Kidney (tissue), 14 donors: ENCODE results near the gene GPX3. TPM values are rescaled to one million over a fixed set of nuclear protein-coding genes. Genes with fewer than 3 reads are reported as not detected.

Experiments
- DNase-seq, 5 donors: peaks; one replicate each; pipeline ENCODE4 v3.0.0-alpha.2; 2013 to 2020
- FAIRE-seq: peaks from 2 replicates; lab custom pipeline; 2012; peaks lifted over from hg19 to GRCh38; lab: Jason Lieb, UNC
- H3K27ac ChIP-seq, 2 donors: one replicate each; pipeline ENCODE4 v1.7.0; 2013; ENCODE audit warnings: low read depth in 2 of 2, low read length in 2 of 2, inconsistent platforms in 1 of 2
- H3K27me3 ChIP-seq: one replicate; pipeline ENCODE4 v1.7.1; 2013; ENCODE audit warnings: low read length, inconsistent platforms; ENCODE audit not compliant: control insufficient read depth, insufficient read depth
- H3K36me3 ChIP-seq, 3 donors: one replicate each; pipeline versions ENCODE4 v1.7.0 to v1.7.1; 2013; ENCODE audit warnings: low read length in 3 of 3, control low read depth in 1 of 3, inconsistent platforms in 1 of 3; ENCODE audit not compliant: insufficient read depth in 3 of 3, control insufficient read depth in 2 of 3
- H3K4me1 ChIP-seq, 3 donors: one replicate each; pipeline versions ENCODE4 v1.7.0 to v1.7.1; 2013; ENCODE audit warnings: low read length in 3 of 3, inconsistent platforms in 1 of 3, low read depth in 1 of 3; ENCODE audit not compliant: control insufficient read depth in 2 of 3, insufficient read depth in 2 of 3
- H3K4me3 ChIP-seq, 3 donors: one replicate each; pipeline versions ENCODE4 v1.7.0 to v1.8.1; 2013; ENCODE audit warnings: low read length in 3 of 3, control low read depth in 1 of 3, inconsistent platforms in 1 of 3
- H3K9ac ChIP-seq, 3 donors: one replicate each; pipeline versions ENCODE4 v1.7.0 to v1.7.1; 2013; ENCODE audit warnings: low read length in 3 of 3, control low read depth in 1 of 3, inconsistent platforms in 1 of 3
- H3K9me3 ChIP-seq, 3 donors: one replicate each; pipeline versions ENCODE4 v1.7.0 to v1.7.1; 2013; ENCODE audit warnings: low read length in 3 of 3, control low read depth in 1 of 3, inconsistent platforms in 1 of 3; ENCODE audit not compliant: control insufficient read depth in 2 of 3, insufficient read depth in 1 of 3
- intact Hi-C: fragments of 100-400 bp; cut with DNase I; formaldehyde crosslinking; loops from one replicate; pipeline ENCODE4 v1.11.1; 2022
- polyA plus RNA-seq: library from polyadenylated mRNA; stranded (reverse); fragments of 350-450 nt; fragmentation: Illumina TruSeq; extraction: RNeasy Lipid Tissue Mini Kit (QIAGEN cat#74804); gene quantifications from one replicate; pipeline ENCODE4 v1.2.3, GENCODE V29; 2014; ENCODE audit warnings: low read depth, low replicate concordance; ENCODE audit not compliant: insufficient read depth
- total RNA-seq: library from RNA; stranded (reverse); fragmentation: NEBNext Ultra II Directional; extraction: Animal tissue kit (Norgen Biotek cat#: 25700); gene quantifications from one replicate; pipeline ENCODE4 v1.2.1, GENCODE V29; 2021
- TF ChIP-seq, protein P1 (sequence below): IDR thresholded peaks from 3 replicates; pipeline ENCODE4 v1.5.1; 2012; ENCODE audit warnings: mild to moderate bottlenecking, moderate library complexity, borderline replicate concordance; ENCODE audit not compliant: insufficient read depth; ENCODE audit errors: extremely low read depth
- donor health status: control.
- donor health status: control.
- donor health status: control.
- donor health status: control.
- donor health status: control.
- donor health status: DM: yes; HTN: yes; CAD: no.
- donor health status: Normal renal cell carcinoma (clear cell type).

The GPX3 gene
- total and polyA plus RNA-seq, 2 donors from 2014 or later: 1,327 to 27,893 TPM

DNA sequence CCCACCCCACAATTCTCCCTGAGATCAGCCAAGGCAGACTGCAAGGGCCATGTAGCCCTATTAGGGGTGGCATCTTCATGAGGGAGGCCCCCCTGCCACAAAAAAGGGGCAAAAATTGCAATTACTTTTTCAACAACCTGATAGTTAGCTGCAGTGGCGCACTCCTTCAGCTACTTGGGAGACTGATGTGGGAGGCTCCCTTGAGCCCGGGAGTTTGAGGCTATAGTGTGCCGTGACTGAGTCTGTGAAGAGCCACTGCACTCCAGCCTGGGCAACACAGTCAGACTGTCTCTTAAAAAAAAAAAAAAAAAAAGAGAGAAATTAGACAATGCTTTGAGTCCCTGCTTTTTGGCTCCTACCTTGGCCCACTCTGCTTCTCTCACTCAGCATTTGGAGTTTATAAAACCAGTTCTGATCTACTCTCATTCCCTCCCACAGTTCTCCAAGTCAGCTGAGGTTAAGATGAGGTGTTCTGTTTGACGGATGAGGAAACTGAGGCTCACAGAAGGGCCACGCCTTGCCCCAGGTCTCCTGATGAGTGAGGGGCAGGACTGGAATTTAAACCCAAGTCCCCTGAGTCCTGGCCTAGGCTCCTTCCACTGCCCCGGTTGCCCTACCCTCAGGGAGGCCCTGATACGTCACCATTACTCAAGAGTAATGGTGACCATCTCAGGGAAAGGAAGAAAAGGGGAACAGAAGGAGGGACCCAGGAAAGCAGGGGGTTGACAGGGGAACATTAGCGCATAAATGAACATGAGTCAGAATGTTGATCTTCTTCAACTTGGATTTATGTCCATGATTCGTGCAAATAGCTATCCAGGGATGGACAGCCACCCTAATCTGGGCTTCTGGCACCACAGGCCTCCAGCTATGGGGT, 9.0 kb downstream of the GPX3 start:
- Histone ChIP-seq H3K36me3 (peaks cover 2 to 72% (median 61%) of the 10 kb centered on the region in 3 donors), H3K27me3 (no peaks in the 10 kb centered on the region), H3K27ac (peak overlapping the region in 1 of 2 donors; percentile 10), H3K4me3 (no peak overlapping the region), H3K9ac (no peak overlapping the region), H3K4me1 (peaks cover 0 to 17% (median 14%) of the 10 kb centered on the region in 3 donors), H3K9me3 (no peaks in the 10 kb centered on the region)
- TF ChIP-seq, protein P1, sequence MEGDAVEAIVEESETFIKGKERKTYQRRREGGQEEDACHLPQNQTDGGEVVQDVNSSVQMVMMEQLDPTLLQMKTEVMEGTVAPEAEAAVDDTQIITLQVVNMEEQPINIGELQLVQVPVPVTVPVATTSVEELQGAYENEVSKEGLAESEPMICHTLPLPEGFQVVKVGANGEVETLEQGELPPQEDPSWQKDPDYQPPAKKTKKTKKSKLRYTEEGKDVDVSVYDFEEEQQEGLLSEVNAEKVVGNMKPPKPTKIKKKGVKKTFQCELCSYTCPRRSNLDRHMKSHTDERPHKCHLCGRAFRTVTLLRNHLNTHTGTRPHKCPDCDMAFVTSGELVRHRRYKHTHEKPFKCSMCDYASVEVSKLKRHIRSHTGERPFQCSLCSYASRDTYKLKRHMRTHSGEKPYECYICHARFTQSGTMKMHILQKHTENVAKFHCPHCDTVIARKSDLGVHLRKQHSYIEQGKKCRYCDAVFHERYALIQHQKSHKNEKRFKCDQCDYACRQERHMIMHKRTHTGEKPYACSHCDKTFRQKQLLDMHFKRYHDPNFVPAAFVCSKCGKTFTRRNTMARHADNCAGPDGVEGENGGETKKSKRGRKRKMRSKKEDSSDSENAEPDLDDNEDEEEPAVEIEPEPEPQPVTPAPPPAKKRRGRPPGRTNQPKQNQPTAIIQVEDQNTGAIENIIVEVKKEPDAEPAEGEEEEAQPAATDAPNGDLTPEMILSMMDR: no peak
- intact Hi-C loops: no loop called here
- FAIRE-seq (no peak), DNase-seq (no peak)

DNA sequence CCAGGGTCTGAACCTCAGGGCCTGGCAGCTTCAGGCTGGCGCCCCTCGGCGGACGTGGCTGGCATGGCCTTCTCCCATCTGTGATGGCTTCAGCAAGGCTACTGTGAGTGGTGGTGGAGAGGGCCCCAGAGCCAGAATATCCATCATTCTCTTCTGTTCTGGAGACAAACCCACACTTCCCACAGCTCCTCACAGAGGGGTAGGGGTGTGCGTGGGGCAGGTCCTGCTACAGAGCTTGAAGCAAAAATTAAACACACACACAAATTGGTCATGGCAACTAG, 9.6 kb downstream of the GPX3 start:
- H3K36me3 ChIP-seq: peaks cover 2 to 72% (median 63%) of the 10 kb centered on the region in 3 donors
- DNase-seq (no peak), FAIRE-seq (no peak)
- H3K9me3 ChIP-seq: no peaks in the 10 kb centered on the region
- H3K4me1 ChIP-seq: peaks cover 0 to 12% (median 12%) of the 10 kb centered on the region in 3 donors
- no peak overlapping the region for H3K9ac ChIP-seq
- intact Hi-C loops: no loop called here
- H3K4me3 ChIP-seq: no peak overlapping the region
- H3K27ac ChIP-seq: no peak overlapping the region
- TF ChIP-seq, protein P1: peak; percentile 16
- H3K27me3 ChIP-seq: no peaks in the 10 kb centered on the region

DNA sequence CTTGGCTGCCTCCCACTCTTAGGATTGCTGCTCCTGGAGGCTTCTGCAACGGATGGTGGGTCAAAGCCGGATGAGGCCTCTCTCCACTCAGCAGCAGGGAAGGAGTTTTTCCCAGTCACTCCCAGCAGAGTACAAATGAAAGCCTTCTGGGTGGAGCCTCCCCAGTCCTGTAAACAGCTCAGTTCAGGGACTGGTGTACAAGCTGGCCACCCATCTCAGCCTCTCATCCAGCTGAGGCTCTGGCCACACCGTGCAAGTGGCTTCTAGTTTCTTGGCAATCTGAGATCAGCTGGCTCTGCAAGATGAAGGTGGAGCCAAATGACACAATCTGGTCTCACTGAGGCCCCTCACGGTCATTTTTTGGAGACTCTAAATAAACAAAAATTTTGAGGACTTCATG, 10.0 kb downstream of the GPX3 start:
- Histone ChIP-seq H3K27me3 (no peaks in the 10 kb centered on the region), H3K4me3 (no peak overlapping the region), H3K9me3 (no peaks in the 10 kb centered on the region), H3K4me1 (peaks cover 0 to 12% (median 12%) of the 10 kb centered on the region in 3 donors), H3K36me3 (peaks cover 2 to 72% (median 59%) of the 10 kb centered on the region in 3 donors), H3K9ac (no peak overlapping the region), H3K27ac (no peak overlapping the region)
- TF ChIP-seq, protein P1: no peak
- intact Hi-C loops: no loop called here
- FAIRE-seq (no peak), DNase-seq (no peak)
